MM.1S (cell line): Measurements from ENCODE around the gene SEMA3G.

Experiments used
- DNase-seq: peaks from one replicate; pipeline ENCODE4 v3.0.0-alpha.2; 2015
- H2AFZ ChIP-seq: fragments of 300-600 bp; sonication (generic); 2 replicates; pipeline ENCODE4 v1.6.0; 2016; ENCODE audit warnings: antibody characterized with exemption, low read length
- H3F3A ChIP-seq: fragments of 300-600 bp; sonication (generic); 2 replicates; pipeline ENCODE4 v1.6.1; 2016; ENCODE audit warnings: mild to moderate bottlenecking, antibody characterized with exemption, low read length, moderate library complexity, mixed read lengths; ENCODE audit not compliant: insufficient read depth
- H3K27ac ChIP-seq: fragments of 300-600 bp; sonication (generic); 2 replicates; pipeline ENCODE4 v1.5.1; 2016; ENCODE audit warnings: mild to moderate bottlenecking, low read length
- H3K27me3 ChIP-seq: fragments of 300-600 bp; sonication (generic); replicated peaks from 2 replicates; pipeline ENCODE4 v1.6.0; 2016; ENCODE audit warnings: low read length; ENCODE audit not compliant: insufficient read depth
- H3K36me3 ChIP-seq: fragments of 300-600 bp; sonication (generic); replicated peaks from 2 replicates; pipeline ENCODE4 v1.6.1; 2016; ENCODE audit warnings: mild to moderate bottlenecking, low read length, mixed read lengths; ENCODE audit not compliant: insufficient read depth
- H3K4me1 ChIP-seq: fragments of 300-600 bp; sonication (generic); 2 replicates; pipeline ENCODE4 v1.6.1; 2016; ENCODE audit warnings: low read length, mixed read lengths
- H3K4me2 ChIP-seq: fragments of 300-600 bp; sonication (generic); 2 replicates; pipeline ENCODE4 v1.6.0; 2016; ENCODE audit warnings: low read depth, low read length
- H3K4me3 ChIP-seq: fragments of 300-600 bp; sonication (generic); 2 replicates; pipeline ENCODE4 v1.5.1; 2016; ENCODE audit warnings: low read length, mixed read lengths
- H3K79me2 ChIP-seq: fragments of 300-600 bp; sonication (generic); 2 replicates; pipeline ENCODE4 v1.6.1; 2016; ENCODE audit warnings: mixed run types, low read length, mixed read lengths
- H3K9ac ChIP-seq: fragments of 300-600 bp; sonication (generic); 2 replicates; pipeline ENCODE4 v1.6.1; 2016; ENCODE audit warnings: low read length, mixed read lengths
- H3K9me2 ChIP-seq: fragments of 300-600 bp; sonication (generic); replicated peaks from 2 replicates; pipeline ENCODE4 v1.6.1; 2016; ENCODE audit warnings: mild to moderate bottlenecking, low read length, mixed read lengths; ENCODE audit not compliant: insufficient read depth
- H3K9me3 ChIP-seq: fragments of 300-600 bp; sonication (generic); replicated peaks from 2 replicates; pipeline ENCODE4 v1.6.1; 2016; ENCODE audit warnings: mild to moderate bottlenecking, low read length, mixed read lengths; ENCODE audit not compliant: insufficient read depth
- H4K20me1 ChIP-seq: fragments of 300-600 bp; sonication (generic); 2 replicates; pipeline ENCODE4 v1.6.1; 2016; ENCODE audit warnings: mild to moderate bottlenecking, low read length, moderate library complexity, mixed read lengths; ENCODE audit not compliant: insufficient read depth
- EZH2 ChIP-seq: fragments of 300-600 bp; sonication (generic); optimal IDR thresholded peaks from 2 replicates; pipeline ENCODE3; 2017; ENCODE audit warnings: low read depth, mild to moderate bottlenecking, antibody characterized with exemption, low read length, mixed read lengths
- EZH2phosphoT487 ChIP-seq: fragments of 300-600 bp; sonication (generic); IDR thresholded peaks from 2 replicates; pipeline ENCODE4 v1.6.1; 2018; ENCODE audit warnings: antibody characterized with exemption, low read length
- TF ChIP-seq, protein P1 (sequence below): fragments of 300-600 bp; sonication (generic); IDR thresholded peaks from 2 replicates; pipeline ENCODE4 v1.5.1; 2016; ENCODE audit warnings: antibody characterized with exemption, low read length, mixed read lengths

Gene SEMA3G

DNA sequence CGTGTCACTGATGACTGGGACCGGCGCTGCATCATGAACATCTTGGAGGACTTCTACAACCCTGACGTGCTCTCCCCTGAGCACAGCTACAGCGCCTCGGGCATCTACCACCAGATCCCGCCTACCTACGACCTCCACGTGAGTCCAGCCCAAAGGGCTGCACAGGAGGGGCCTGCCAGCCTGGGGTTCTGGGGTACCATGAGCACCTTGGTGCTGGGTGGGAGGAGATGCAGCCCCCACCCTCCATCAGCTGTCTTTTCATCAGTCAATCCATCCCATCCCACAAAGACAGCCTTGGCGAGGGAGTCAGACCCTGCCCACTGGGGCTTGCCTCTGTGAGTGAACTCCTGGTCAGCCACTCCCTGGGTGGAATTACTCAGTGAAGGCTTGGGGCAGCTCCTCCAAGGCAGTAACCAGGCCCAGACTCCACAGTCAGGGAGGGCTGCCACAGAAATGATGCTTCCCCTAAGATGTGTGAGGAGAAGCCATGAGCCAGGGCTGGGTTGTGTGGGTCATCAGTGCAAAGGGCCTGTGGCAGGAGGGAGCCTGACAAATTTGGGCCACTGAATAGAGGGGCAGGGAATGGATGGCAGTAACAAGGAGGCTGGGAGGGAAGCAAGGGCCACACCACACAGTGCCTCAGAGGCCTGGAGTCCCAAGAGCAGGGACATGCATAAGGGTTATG lies 47.9 kb downstream of the SEMA3G start:
- Histone ChIP-seq H3K4me2 (no peak overlapping the region), H3K9ac (no peak overlapping the region), H3K36me3 (no peaks in the 10 kb centered on the region), H4K20me1 (no peaks in the 10 kb centered on the region), H2AFZ (no peak overlapping the region), H3K4me1 (no peaks in the 10 kb centered on the region), H3K27me3 (no peaks in the 10 kb centered on the region), H3K27ac (no peak overlapping the region), H3K9me2 (no peaks in the 10 kb centered on the region), H3K9me3 (no peaks in the 10 kb centered on the region), H3K79me2 (no peaks in the 10 kb centered on the region), H3F3A (no peaks in the 10 kb centered on the region), H3K4me3 (no peak overlapping the region)
- DNase-seq: no peak
- TF ChIP-seq, protein P1, sequence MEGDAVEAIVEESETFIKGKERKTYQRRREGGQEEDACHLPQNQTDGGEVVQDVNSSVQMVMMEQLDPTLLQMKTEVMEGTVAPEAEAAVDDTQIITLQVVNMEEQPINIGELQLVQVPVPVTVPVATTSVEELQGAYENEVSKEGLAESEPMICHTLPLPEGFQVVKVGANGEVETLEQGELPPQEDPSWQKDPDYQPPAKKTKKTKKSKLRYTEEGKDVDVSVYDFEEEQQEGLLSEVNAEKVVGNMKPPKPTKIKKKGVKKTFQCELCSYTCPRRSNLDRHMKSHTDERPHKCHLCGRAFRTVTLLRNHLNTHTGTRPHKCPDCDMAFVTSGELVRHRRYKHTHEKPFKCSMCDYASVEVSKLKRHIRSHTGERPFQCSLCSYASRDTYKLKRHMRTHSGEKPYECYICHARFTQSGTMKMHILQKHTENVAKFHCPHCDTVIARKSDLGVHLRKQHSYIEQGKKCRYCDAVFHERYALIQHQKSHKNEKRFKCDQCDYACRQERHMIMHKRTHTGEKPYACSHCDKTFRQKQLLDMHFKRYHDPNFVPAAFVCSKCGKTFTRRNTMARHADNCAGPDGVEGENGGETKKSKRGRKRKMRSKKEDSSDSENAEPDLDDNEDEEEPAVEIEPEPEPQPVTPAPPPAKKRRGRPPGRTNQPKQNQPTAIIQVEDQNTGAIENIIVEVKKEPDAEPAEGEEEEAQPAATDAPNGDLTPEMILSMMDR: no peak
- TF ChIP-seq EZH2 (no peak), EZH2phosphoT487 (no peak)

DNA sequence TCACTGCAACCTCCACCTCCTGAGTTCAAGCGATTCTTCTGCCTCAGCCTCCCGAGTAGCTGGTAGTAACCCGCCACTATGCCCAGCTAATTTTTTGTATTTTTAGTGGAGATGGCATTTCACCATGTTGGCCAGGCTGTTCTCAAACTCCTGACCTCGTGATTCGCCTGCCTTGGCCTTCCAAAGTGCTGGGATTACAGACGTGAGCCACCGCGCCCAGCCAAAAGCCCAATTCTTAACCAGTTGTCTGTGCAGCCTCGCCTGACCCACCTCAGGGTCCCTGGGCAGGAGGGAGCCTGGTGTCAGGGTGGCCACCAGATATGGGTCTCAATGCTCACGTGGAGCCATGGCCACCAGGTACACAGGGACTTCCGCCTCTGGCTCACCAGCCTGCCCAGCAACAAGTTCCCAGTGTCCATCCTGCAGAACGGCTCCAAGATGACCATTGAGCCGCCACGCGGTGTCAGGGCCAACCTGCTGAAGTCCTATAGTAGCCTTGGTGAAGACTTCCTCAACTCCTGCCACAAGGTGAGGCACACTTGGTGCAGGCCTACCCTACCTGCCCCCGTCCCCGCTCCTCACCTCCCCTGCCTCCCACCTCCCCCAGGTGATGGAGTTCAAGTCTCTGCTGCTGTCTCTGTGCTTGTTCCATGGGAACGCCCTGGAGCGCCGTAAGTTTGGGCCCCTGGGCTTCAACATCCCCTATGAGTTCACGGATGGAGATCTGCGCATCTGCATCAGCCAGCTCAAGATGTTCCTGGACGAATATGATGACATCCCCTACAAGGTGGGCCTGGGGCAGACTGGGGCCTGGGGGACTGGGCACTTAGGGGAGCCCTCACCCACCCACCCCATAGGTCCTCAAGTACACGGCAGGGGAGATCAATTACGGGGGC lies 48.6 kb downstream of the SEMA3G start:
- H3K9ac ChIP-seq: no peak overlapping the region
- no peaks in the 10 kb centered on the region for H3K79me2 ChIP-seq
- TF ChIP-seq, protein P1: no peak
- TF ChIP-seq EZH2 (no peak), EZH2phosphoT487 (no peak)
- H2AFZ ChIP-seq: no peak overlapping the region
- H3K36me3 ChIP-seq: no peaks in the 10 kb centered on the region
- no peaks in the 10 kb centered on the region for H3K4me1 ChIP-seq
- no peaks in the 10 kb centered on the region for H3K27me3 ChIP-seq
- no peak for DNase-seq
- H3K4me2 ChIP-seq: no peak overlapping the region
- H4K20me1 ChIP-seq: no peaks in the 10 kb centered on the region
- no peak overlapping the region for H3K4me3 ChIP-seq
- no peak overlapping the region for H3K27ac ChIP-seq
- H3K9me3 ChIP-seq: no peaks in the 10 kb centered on the region
- H3K9me2 ChIP-seq: no peaks in the 10 kb centered on the region
- no peaks in the 10 kb centered on the region for H3F3A ChIP-seq

DNA sequence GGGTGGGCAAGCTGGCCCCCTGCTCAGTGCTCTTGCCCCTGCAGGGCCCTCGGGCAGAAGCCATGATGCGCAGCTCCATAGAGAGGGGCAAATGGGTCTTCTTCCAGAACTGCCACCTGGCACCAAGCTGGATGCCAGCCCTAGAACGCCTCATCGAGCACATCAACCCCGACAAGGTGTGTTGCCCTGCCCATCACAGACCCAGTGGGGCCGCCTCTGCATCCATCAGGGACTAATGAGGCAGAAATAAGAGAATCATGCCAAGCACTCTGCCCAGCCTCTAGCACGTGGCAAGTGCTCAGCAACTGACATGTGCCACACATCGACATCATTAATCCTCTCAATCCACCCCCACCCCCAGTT lies 49.4 kb downstream of the SEMA3G start:
- no peaks in the 10 kb centered on the region for H3K4me1 ChIP-seq
- TF ChIP-seq EZH2 (no peak), EZH2phosphoT487 (no peak)
- TF ChIP-seq, protein P1: no peak
- no peak for DNase-seq

More for the DNA sequence above, 49.4 kb downstream of the SEMA3G start:
- Histone ChIP-seq H3K36me3 (no peaks in the 10 kb centered on the region), H3F3A (no peaks in the 10 kb centered on the region), H3K27ac (no peak overlapping the region), H3K79me2 (no peaks in the 10 kb centered on the region), H3K9me2 (no peaks in the 10 kb centered on the region), H3K4me3 (no peak overlapping the region), H3K9ac (no peak overlapping the region), H3K9me3 (no peaks in the 10 kb centered on the region), H2AFZ (no peak overlapping the region), H3K27me3 (no peaks in the 10 kb centered on the region), H4K20me1 (no peaks in the 10 kb centered on the region), H3K4me2 (no peak overlapping the region)
